A549 (cell line): Measurements from ENCODE around the gene BRAT1. TPM values are rescaled to one million over a fixed set of nuclear protein-coding genes. Genes with fewer than 3 reads are reported as not detected.

ENCODE experiments used
- ATAC-seq, 2 experiments: fragments of 200-7000 bp in 1 of 2; fragments of >200 bp in 1 of 2; cut with Nextera tagmentation in 1 of 2; cut with Tn5 transposase in 1 of 2; 3 replicates each; pipeline versions ENCODE4 v1.8.0 to v1.9.1; 2018 to 2020; ENCODE audit warnings: mild to moderate bottlenecking in 1 of 2, moderate library complexity in 1 of 2
- CTCF ChIA-PET: fragments of 300-600 bp; sonication (Branson Sonifier 250); formaldehyde crosslinking; extraction: SDS; loops from one replicate; lab custom pipeline; 2021; ENCODE audit warnings: antibody characterized with exemption, inconsistent platforms; lab: Yijun Ruan, JAX
- POLR2A ChIA-PET: fragments of 350-600 bp; formaldehyde crosslinking; extraction: SDS; loops from one replicate; lab custom pipeline; 2021; ENCODE audit warnings: antibody characterized with exemption, inconsistent platforms; lab: Yijun Ruan, JAX
- DNase-seq, 2 experiments: peaks; one replicate each; pipeline versions ENCODE4 v3.0.0 to v3.0.0-alpha.2; 2011 to 2016; ENCODE audit warnings: low read depth in 1 of 2, low spot score in 1 of 2
- FAIRE-seq: peaks from 2 replicates; lab custom pipeline; 2011; peaks lifted over from hg19 to GRCh38; lab: Jason Lieb, UNC
- H3K27ac ChIP-seq, 2 experiments: fragments of >200 bp; sonication (Bioruptor Twin); formaldehyde crosslinking; 3 replicates each; pipeline ENCODE4 v1.5.1; 2016 to 2017
- H3K4me1 ChIP-seq: fragments of >200 bp; sonication (Bioruptor Twin); formaldehyde crosslinking; 3 replicates; pipeline ENCODE4 v1.6.1; 2016
- H3K4me2 ChIP-seq: fragments of >200 bp; sonication (Bioruptor Twin); formaldehyde crosslinking; 3 replicates; pipeline ENCODE4 v1.6.1; 2016
- H3K4me3 ChIP-seq: fragments of >200 bp; sonication (Bioruptor Twin); formaldehyde crosslinking; 3 replicates; pipeline ENCODE4 v1.5.1; 2016
- H3K9me3 ChIP-seq: fragments of >200 bp; sonication (Bioruptor Twin); formaldehyde crosslinking; 3 replicates; pipeline ENCODE4 v1.6.1; 2016
- ATOH8 ChIP-seq: fragments of 250-450 bp; sonication (Bioruptor Pico); IDR thresholded peaks from 2 replicates; pipeline ENCODE4 v1.5.0; 2020; ENCODE audit warnings: low read depth, mild to moderate bottlenecking, moderate library complexity
- CBX2 ChIP-seq: fragments of 200-600 bp; sonication (generic); IDR thresholded peaks from 2 replicates; pipeline ENCODE4 v1.6.1; 2016; ENCODE audit warnings: low read depth, mild to moderate bottlenecking, borderline replicate concordance
- CBX8 ChIP-seq: fragments of 200-600 bp; sonication (generic); IDR thresholded peaks from 2 replicates; pipeline ENCODE4 v1.6.1; 2016
- CTCF ChIP-seq: fragments of >200 bp; sonication (Bioruptor Twin); formaldehyde crosslinking; IDR thresholded peaks from 3 replicates; pipeline ENCODE4 v1.5.1; 2016
- ELK1 ChIP-seq: fragments of 150-350 bp; IDR thresholded peaks from 2 replicates; pipeline ENCODE4 v1.6.1; 2014; ENCODE audit warnings: low read depth, mild to moderate bottlenecking, low read length
- EP300 ChIP-seq, 2 experiments: fragments of >200 bp; sonication (Bioruptor Twin); formaldehyde crosslinking; IDR thresholded peaks; 2 replicates in 1 of 2; 3 replicates in 1 of 2; pipeline ENCODE4 v1.6.1; 2016 to 2017
- FOSB ChIP-seq: fragments of 250-450 bp; sonication (Bioruptor Pico); IDR thresholded peaks from 2 replicates; pipeline ENCODE4 v1.5.0; 2020; ENCODE audit warnings: mild to moderate bottlenecking, moderate library complexity
- FOSL2 ChIP-seq, 2 experiments: fragments of 450-650 bp in 1 of 2; fragments of >200 bp in 1 of 2; sonication (Bioruptor Twin) in 1 of 2; formaldehyde crosslinking; IDR thresholded peaks; 2 replicates each; pipeline versions ENCODE4 v1.5.0 to v1.6.1; 2016 to 2020; ENCODE audit warnings: mild to moderate bottlenecking in 1 of 2, moderate library complexity in 1 of 2
- GATA3 ChIP-seq: IDR thresholded peaks from 2 replicates; pipeline ENCODE4 v1.6.1; 2012; ENCODE audit warnings: borderline replicate concordance
- HEYL ChIP-seq: fragments of 250-450 bp; sonication (Bioruptor Pico); IDR thresholded peaks from 2 replicates; pipeline ENCODE4 v1.8.0; 2021; ENCODE audit warnings: mild to moderate bottlenecking, moderate library complexity
- HMGXB4 ChIP-seq: fragments of 250-450 bp; sonication (Bioruptor Pico); IDR thresholded peaks from 2 replicates; pipeline ENCODE4 v1.5.0; 2021; ENCODE audit warnings: mild to moderate bottlenecking, moderate library complexity, borderline replicate concordance
- HOXB13 ChIP-seq: fragments of 250-450 bp; sonication (Bioruptor Pico); IDR thresholded peaks from 2 replicates; pipeline ENCODE4 v1.5.0; 2020; ENCODE audit warnings: low read depth, mild to moderate bottlenecking, moderate library complexity
- JUN ChIP-seq, 2 experiments: fragments of >200 bp; sonication (Bioruptor Twin); formaldehyde crosslinking; IDR thresholded peaks; 2 replicates in 1 of 2; 3 replicates in 1 of 2; pipeline ENCODE4 v1.6.1; 2016 to 2017
- PBX3 ChIP-seq: IDR thresholded peaks from 2 replicates; pipeline ENCODE4 v1.6.1; 2012
- RFX5 ChIP-seq: fragments of 450-650 bp; IDR thresholded peaks from 2 replicates; pipeline ENCODE4 v1.7.1; 2014; ENCODE audit warnings: antibody characterized with exemption, mild to moderate bottlenecking, moderate library complexity
- SMC3 ChIP-seq: fragments of >200 bp; sonication (Bioruptor Twin); formaldehyde crosslinking; IDR thresholded peaks from 3 replicates; pipeline ENCODE4 v1.6.1; 2018; ENCODE audit warnings: inconsistent platforms
- TFCP2L1 ChIP-seq: fragments of 250-450 bp; sonication (Bioruptor Pico); IDR thresholded peaks from 2 replicates; pipeline ENCODE4 v1.5.0; 2021; ENCODE audit warnings: mild to moderate bottlenecking
- ZC3H11A ChIP-seq: fragments of 450-650 bp; IDR thresholded peaks from 2 replicates; pipeline ENCODE4 v1.6.1; 2014; ENCODE audit warnings: antibody characterized with exemption, mild to moderate bottlenecking
- ZFP36 ChIP-seq: fragments of 450-650 bp; IDR thresholded peaks from 2 replicates; pipeline ENCODE4 v1.6.1; 2014; ENCODE audit warnings: borderline replicate concordance; ENCODE audit not compliant: partially characterized antibody
- WGBS: methylation state at CpG from one replicate; pipeline ENCODE4 v1.1.6; 2017; ENCODE audit errors: missing lambda C conversion rate; 5-methylcytosine and 5-hydroxymethylcytosine counted together
- polyA plus RNA-seq, 4 experiments: library from polyadenylated mRNA; depleted of rRNA in 3 of 4; stranded (reverse); fragments of >200 nt; fragmentation: RNase III in 1 of 4; extraction: RNeasy Plus Mini Kit Qiagen cat#74134 plus additional on column Dnase treatment in 1 of 4; gene quantifications; 2 replicates in 3 of 4; 3 replicates in 1 of 4; pipeline ENCODE4 v1.2.3, GENCODE V29; 2011 to 2017

The BRAT1 gene
- polyA plus RNA-seq, 2 of the 4 experiments (the other 2 are of a cell fraction) = 11.9 to 25.6 TPM

GRCh38 chr7:2513702-2514101 lies 41.6 kb downstream of the BRAT1 start (continued):
- TF ChIP-seq HMGXB4 (no peak), ZC3H11A (no peak)

GRCh38 chr7:2512713-2513112 lies 42.6 kb downstream of the BRAT1 start:
- ATAC-seq (no peak), DNase-seq (no peak), FAIRE-seq (no peak)
- 97% methylated on average over 3 of the region's 3 CpGs for WGBS
- POLR2A ChIA-PET = no interaction called here
- Histone ChIP-seq H3K4me3 (no peak overlapping the region), H3K4me2 (no peak overlapping the region), H3K9me3 (no peaks in the 10 kb centered on the region)
- CTCF ChIA-PET = no interaction called here
- TF ChIP-seq JUN (IDR thresholded peaks at IDR 0.05) = no peak
- TF ChIP-seq SMC3 = no peak
- TF ChIP-seq PBX3 = no peak
- TF ChIP-seq CBX2 = no peak
- TF ChIP-seq ELK1 = no peak
- TF ChIP-seq EP300 (IDR thresholded peaks at IDR 0.05) = no peak
- no peak for TF ChIP-seq FOSL2 (IDR thresholded peaks at IDR 0.05)
- no peak for TF ChIP-seq FOSL2 (CRISPR knock-in tag; IDR thresholded peaks at IDR 0.05)
- no peak for TF ChIP-seq TFCP2L1 (CRISPR knock-in tag)
- no peak for TF ChIP-seq HOXB13 (CRISPR knock-in tag)
- TF ChIP-seq HEYL (CRISPR knock-in tag) = no peak
- no peak for TF ChIP-seq GATA3
- no peak for TF ChIP-seq RFX5
- TF ChIP-seq ATOH8 (CRISPR knock-in tag) = no peak
- no peak for TF ChIP-seq CTCF
- TF ChIP-seq CBX8 = no peak
- TF ChIP-seq FOSB (CRISPR knock-in tag) = no peak
- no peak for TF ChIP-seq ZFP36
- TF ChIP-seq, all 56 proteins: peak for 0
- H3K27ac ChIP-seq = peak overlapping the region in 1 of 2 experiments; percentile 69; a peak in 2 of 6 replicates
- peaks cover 39% of the 10 kb centered on the region for H3K4me1 ChIP-seq
